ENCODE data around the gene SPSB3. TPM values are rescaled to one million over a fixed set of nuclear protein-coding genes. Genes with fewer than 3 reads are reported as not detected.

SPSB3 gene
- total and polyA plus RNA-seq, 2 of the 4 experiments (the other 2 are of a cell fraction) = 9.1 to 30.8 TPM

- Histone ChIP-seq H3K4me2 (ENCODE audit: low read depth, low read length) (no peak overlapping the region), H3K56ac (ENCODE audit: extremely low read depth, insufficient read depth, low read length) (no peak overlapping the region), H4K20me1 (ENCODE audit: insufficient read depth, low read length) (peaks cover 16% of the 10 kb centered on the region), H3K79me1 (ENCODE audit: low read depth in 1 of 2, low read length in 2 of 2) (peaks cover 9 to 57% of the 10 kb centered on the region in 2 experiments), H3K14ac (replicated peaks; ENCODE audit: low read depth, low read length) (no peak overlapping the region), H3K9me3 (ENCODE audit: control insufficient read depth, insufficient read depth, low read length) (no peaks in the 10 kb centered on the region), H3K4ac (ENCODE audit: low read depth, low read length) (no peak overlapping the region), H3K27ac (ENCODE audit: insufficient read depth, low read length) (no peak overlapping the region), H3K4me3 (ENCODE audit: insufficient read depth, low read depth, low read length) (no peak overlapping the region), H2AK9ac (replicated peaks; ENCODE audit: low read depth, low read length, poor library complexity) (no peak overlapping the region), H4K5ac (ENCODE audit: low read depth, low read length) (no peak overlapping the region), H2AFZ (replicated peaks; ENCODE audit: low read length, poor library complexity) (no peak overlapping the region), H3K18ac (ENCODE audit: low read depth, low read length) (no peak overlapping the region), H3K9me1 (ENCODE audit: insufficient read depth, low read length) (peaks cover 7% of the 10 kb centered on the region; the same call in 1 of the 2 replicates), H2BK5ac (ENCODE audit: low read depth, low read length, poor library complexity, severe bottlenecking) (no peak overlapping the region), H2AK5ac (ENCODE audit: low read depth, low read length) (no peak overlapping the region), H3K23ac (ENCODE audit: low read depth, low read length) (no peak overlapping the region), H3K9ac (ENCODE audit: low read depth, low read length) (no peak overlapping the region), H2BK15ac (ENCODE audit: low read depth, low read length) (no peak overlapping the region), H2BK20ac (ENCODE audit: low read depth, low read length) (no peak overlapping the region), H4K8ac (ENCODE audit: low read depth in 2 of 2, low read length in 2 of 2) (no peak overlapping the region), H2BK120ac (ENCODE audit: low read depth, low read length) (no peak overlapping the region), H3K36me3 (ENCODE audit: control insufficient read depth, insufficient read depth, low read length) (peaks cover 31% of the 10 kb centered on the region), H3K27me3 (ENCODE audit: control insufficient read depth, insufficient read depth, low read length) (no peaks in the 10 kb centered on the region), H4K91ac (ENCODE audit: insufficient read depth, low read depth, low read length) (no peak overlapping the region), H3K4me1 (ENCODE audit: control insufficient read depth, insufficient read depth, low read length) (peaks cover 11% of the 10 kb centered on the region)
- no peak for DNase-seq
- TF ChIP-seq MAZ (IDR thresholded peaks at IDR 0.05; ENCODE audit: borderline replicate concordance, low read depth, low read length) = no peak
- TF ChIP-seq CEBPB (IDR thresholded peaks at IDR 0.05; ENCODE audit: low read depth, low read length) = no peak
- TF ChIP-seq FOS (IDR thresholded peaks at IDR 0.05; ENCODE audit: low read depth, low read length) = no peak
- POLR2A ChIA-PET (ENCODE audit: unreplicated experiment) = no interaction called here
- ATAC-seq (ENCODE audit: low read depth) = no peak
- in situ Hi-C loops (cut with MboI; ENCODE audit: low sequenced_read_pairs) = no loop called here
- CTCF ChIA-PET = no interaction called here
- dilution Hi-C loops (cut with HindIII; ENCODE audit: low sequenced_read_pairs, unreplicated experiment) = no loop called here
- no TSS peak for BruUV-seq (replicated peaks)
- 83% methylated on average over 21 of the region's 36 CpGs; no CpG with 5 or more reads in 1 of the 2 experiments for WGBS, 2 experiments (ENCODE audit: extremely low coverage in 2 of 2, insufficient read length in 1 of 2)
- intact Hi-C loops (cut with micrococcal nuclease) = no loop called here
Measured at GRCh38 chr16:1777375-1778199, 4.8 kb downstream of the SPSB3 start.

All from IMR-90 (cell line).